Head of caudate nucleus (tissue), 42 donors: Measurements from ENCODE around the gene CABLES1.

Experiments
- DNase-seq, 42 donors: peaks; one replicate each; pipeline versions ENCODE4 v3.0.0 to v3.0.0-alpha.2; 2020 to 2021; ENCODE audit warnings: mixed read lengths in 7 of 42
- intact Hi-C: fragments of 100-400 bp; cut with DNase I; formaldehyde crosslinking; loops from one replicate; pipeline ENCODE4 v1.15.0; 2022

The CABLES1 gene

GRCh38 chr18:23204589-23205235 is 69.4 kb downstream of the CABLES1 start:
- no peak for DNase-seq
- intact Hi-C loops: no loop called here

GRCh38 chr18:23205980-23206379 is 70.7 kb downstream of the CABLES1 start:
- no peak for DNase-seq
- intact Hi-C loops: no loop called here

GRCh38 chr18:23207191-23207955 is 72.1 kb downstream of the CABLES1 start:
- intact Hi-C loops: no loop called here
- DNase-seq: peak in 1 of 42 donors; percentile 57

- intact Hi-C loops: no loop called here
- peak in 17 of 42 donors; percentile 26 to 75 (median 55) for DNase-seq
These were observed 72.7 kb downstream of the CABLES1 start for GRCh38 chr18:23207994-23208393.

GRCh38 chr18:23208600-23208999 is 73.3 kb downstream of the CABLES1 start:
- no peak for DNase-seq

GRCh38 chr18:23209031-23209430 is 73.7 kb downstream of the CABLES1 start:
- DNase-seq: no peak
- intact Hi-C loops: no loop called here

More at GRCh38 chr18:23208600-23208999, 73.3 kb downstream of the CABLES1 start:
- intact Hi-C loops: no loop called here

GRCh38 chr18:23209796-23210195 is 74.5 kb downstream of the CABLES1 start:
- intact Hi-C loops: no loop called here
- DNase-seq: peak in 1 of 42 donors; percentile 56

GRCh38 chr18:23210526-23210925 is 75.2 kb downstream of the CABLES1 start:
- no peak for DNase-seq
- intact Hi-C loops: no loop called here

GRCh38 chr18:23211146-23211545 is 75.9 kb downstream of the CABLES1 start:
- intact Hi-C loops: no loop called here
- DNase-seq: no peak

- DNase-seq: no peak
- intact Hi-C loops: no loop called here
These were observed 76.9 kb downstream of the CABLES1 start for GRCh38 chr18:23212161-23212560.

- intact Hi-C loops: no loop called here
- no peak for DNase-seq
These were observed 77.9 kb downstream of the CABLES1 start for GRCh38 chr18:23213200-23213599.

GRCh38 chr18:23217781-23218180 is 82.5 kb downstream of the CABLES1 start:
- no peak for DNase-seq
- intact Hi-C loops: no loop called here

GRCh38 chr18:23220355-23220754 is 85.1 kb downstream of the CABLES1 start:
- no peak for DNase-seq
- intact Hi-C loops: no loop called here

- DNase-seq: no peak
- intact Hi-C loops: no loop called here
These were observed 88.4 kb downstream of the CABLES1 start for GRCh38 chr18:23223641-23224040.

GRCh38 chr18:23225503-23225902 is 90.2 kb downstream of the CABLES1 start:
- intact Hi-C loops: no loop called here
- DNase-seq: no peak

GRCh38 chr18:23226391-23226790 is 91.1 kb downstream of the CABLES1 start:
- intact Hi-C loops: no loop called here
- no peak for DNase-seq

- intact Hi-C loops: no loop called here
These were observed 91.8 kb downstream of the CABLES1 start for GRCh38 chr18:23226930-23227725.

GRCh38 chr18:23227726-23228070 is 92.4 kb downstream of the CABLES1 start:
- intact Hi-C loops: no loop called here
- DNase-seq: no peak

More at GRCh38 chr18:23226930-23227725, 91.8 kb downstream of the CABLES1 start:
- no peak for DNase-seq

GRCh38 chr18:23228102-23229061 is 93.1 kb downstream of the CABLES1 start:
- DNase-seq: peak in 3 of 42 donors; percentile 20 to 57 (median 35)
- intact Hi-C loops: no loop called here
